ENCODE data around the gene PPIE. TPM values are rescaled to one million over a fixed set of nuclear protein-coding genes. Genes with fewer than 3 reads are reported as not detected.

The PPIE gene
- total and polyA plus RNA-seq, 2 of the 13 experiments (the other 11 are each of a cell fraction or from before 2014, with no cell fraction given) = 15.3 to 26.3 TPM

GRCh38 chr1:39711104-39711965, 27.3 kb upstream of the PPIE start (continued):
- TF ChIP-seq SKIL (CRISPR knock-in tag; IDR thresholded peaks at IDR 0.05; ENCODE audit: borderline replicate concordance) (no peak), TOPORS (CRISPR knock-in tag; IDR thresholded peaks at IDR 0.05) (no peak), ZNF567 (CRISPR knock-in tag; IDR thresholded peaks at IDR 0.05; ENCODE audit: borderline replicate concordance) (no peak), GRHL1 (CRISPR knock-in tag; conservative IDR thresholded peaks at IDR 0.05) (no peak), MAX (IDR thresholded peaks at IDR 0.05) (no peak), ZNF124 (CRISPR knock-in tag; IDR thresholded peaks at IDR 0.05) (no peak), TEAD3 (CRISPR knock-in tag; optimal IDR thresholded peaks at IDR 0.05; ENCODE audit: borderline replicate concordance) (peak; percentile 31), ZNF3 (CRISPR knock-in tag; IDR thresholded peaks at IDR 0.05) (no peak), ZNF451 (CRISPR knock-in tag; IDR thresholded peaks at IDR 0.05) (no peak), RELA (CRISPR knock-in tag; IDR thresholded peaks at IDR 0.05) (no peak), DRAP1 (CRISPR knock-in tag; IDR thresholded peaks at IDR 0.05) (no peak), ZNF143 (CRISPR knock-in tag; IDR thresholded peaks at IDR 0.05) (no peak), ZNF33A (CRISPR knock-in tag; IDR thresholded peaks at IDR 0.05; ENCODE audit: borderline replicate concordance) (no peak), ZNF879 (CRISPR knock-in tag; IDR thresholded peaks at IDR 0.05) (no peak), NKX3-1 (CRISPR knock-in tag; IDR thresholded peaks at IDR 0.05) (no peak)
